Esophagus squamous epithelium (tissue), 4 donors: Measurements from ENCODE around the gene CD34.

Experiments
- CTCF ChIP-seq, 6 experiments: fragments of 450-650 bp in 4 of 6; fragments of 200-600 bp in 2 of 6; sonication (generic) in 2 of 6; IDR thresholded peaks; one replicate each; pipeline ENCODE4 v1.5.1; 2016 to 2019; ENCODE audit warnings: antibody characterized with exemption in 6 of 6, mild to moderate bottlenecking in 4 of 6, moderate library complexity in 4 of 6
- POLR2A ChIP-seq, 4 donors: fragments of 450-650 bp; IDR thresholded peaks; one replicate each; pipeline ENCODE4 v1.6.1; 2017; ENCODE audit warnings: antibody characterized with exemption in 4 of 4, mild to moderate bottlenecking in 4 of 4, moderate library complexity in 3 of 4

- TF ChIP-seq POLR2A (IDR thresholded peaks at IDR 0.05) (peak in 1 of 4 donors; percentile 27), CTCF (IDR thresholded peaks at IDR 0.05) (no peak)
Measured at GRCh38 chr1:207868251-207868773, 42.6 kb downstream of the CD34 start.
